T-helper 1 cell treated with Interleukin-12 subunit alpha and Interleukin-12 subunit beta and Interleukin-4 antibody, amounts not matched to agents 30 ng/mL and 1 ng/mL, for 36 hours (primary cell): Measurements from ENCODE around the gene PARK7. TPM values are rescaled to one million over a fixed set of nuclear protein-coding genes. Genes with fewer than 3 reads are reported as not detected.

Experiments used
- intact Hi-C: fragments of 100-400 bp; cut with micrococcal nuclease; formaldehyde crosslinking; loops from one replicate; pipeline ENCODE4 v1.15.1; 2024
- total RNA-seq: library from RNA; stranded (reverse); gene quantifications from 2 replicates; pipeline ENCODE4 v1.2.3, GENCODE V29; 2022

The PARK7 gene
- total RNA-seq, 1 donor from 2014 or later, result 281 TPM

DNA sequence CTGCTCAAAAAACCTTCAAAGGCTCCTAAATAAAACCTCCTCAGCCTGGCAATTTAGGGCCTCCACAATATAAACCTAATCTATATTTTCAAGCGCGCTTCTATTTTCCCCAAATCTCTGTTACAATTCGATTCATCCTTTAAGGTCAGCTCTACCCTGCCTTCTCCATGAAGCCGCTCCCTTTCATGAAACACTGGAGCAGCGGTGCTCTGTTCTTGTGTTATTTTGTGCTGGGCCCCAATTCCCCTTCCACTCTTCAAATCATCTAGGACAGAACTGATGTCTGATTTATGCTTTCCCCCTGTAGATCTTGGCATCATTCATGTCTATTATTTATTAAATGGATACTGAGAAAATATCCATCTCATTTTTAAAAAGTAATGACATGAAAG lies 57.7 kb downstream of the PARK7 start:
- intact Hi-C loops, result loop anchor here (10.0 kb wide), 1 partner anchor 706 kb away; no protein-coding TSS in a partner anchor

DNA sequence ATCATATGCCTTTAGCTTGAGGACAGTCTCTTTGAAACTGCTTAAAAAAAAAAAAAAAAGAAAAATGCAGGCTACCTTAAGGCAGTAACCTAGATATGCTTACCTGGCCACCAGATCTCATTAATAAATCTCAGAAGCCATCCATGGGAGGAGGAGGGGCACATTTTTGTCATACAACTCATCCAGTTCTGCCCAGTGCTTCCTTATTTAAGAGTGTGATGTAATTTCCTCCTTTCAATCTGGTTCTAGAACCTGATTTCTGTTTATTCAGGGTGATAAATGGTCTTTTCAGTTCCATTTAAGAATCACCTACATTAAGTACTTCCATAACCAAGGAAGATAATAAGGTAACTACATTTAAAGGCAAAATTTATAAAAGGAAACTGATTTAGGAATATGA lies 58.5 kb downstream of the PARK7 start:
- intact Hi-C loops, result no loop called here

DNA sequence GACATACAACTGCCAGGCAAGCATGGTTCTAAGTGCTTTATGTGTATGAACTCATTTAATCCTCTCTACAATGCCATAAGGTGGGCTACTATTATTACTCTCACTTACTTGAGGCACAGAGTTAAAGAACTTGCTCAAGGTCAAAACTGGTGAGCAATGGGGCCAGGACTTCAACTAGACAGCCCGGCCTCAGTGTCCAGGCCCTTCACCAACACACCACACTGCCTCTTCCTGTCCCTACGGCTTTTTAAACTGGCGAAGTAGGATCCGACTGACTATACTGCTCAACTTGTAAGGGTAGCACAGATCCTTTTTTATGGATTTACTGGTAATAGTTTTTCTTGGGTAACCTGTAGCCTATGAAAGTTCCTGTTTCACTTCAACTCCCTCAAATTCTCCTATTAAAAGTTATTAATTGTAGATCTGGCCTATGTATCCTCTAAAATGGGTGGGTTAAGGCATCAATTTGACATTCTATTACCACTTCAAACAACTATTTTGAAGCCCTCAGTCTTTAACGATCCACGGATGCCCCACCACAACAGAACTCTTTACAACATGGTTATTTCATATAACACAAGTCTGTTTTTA lies 60.3 kb downstream of the PARK7 start:
- intact Hi-C loops, result no loop called here

DNA sequence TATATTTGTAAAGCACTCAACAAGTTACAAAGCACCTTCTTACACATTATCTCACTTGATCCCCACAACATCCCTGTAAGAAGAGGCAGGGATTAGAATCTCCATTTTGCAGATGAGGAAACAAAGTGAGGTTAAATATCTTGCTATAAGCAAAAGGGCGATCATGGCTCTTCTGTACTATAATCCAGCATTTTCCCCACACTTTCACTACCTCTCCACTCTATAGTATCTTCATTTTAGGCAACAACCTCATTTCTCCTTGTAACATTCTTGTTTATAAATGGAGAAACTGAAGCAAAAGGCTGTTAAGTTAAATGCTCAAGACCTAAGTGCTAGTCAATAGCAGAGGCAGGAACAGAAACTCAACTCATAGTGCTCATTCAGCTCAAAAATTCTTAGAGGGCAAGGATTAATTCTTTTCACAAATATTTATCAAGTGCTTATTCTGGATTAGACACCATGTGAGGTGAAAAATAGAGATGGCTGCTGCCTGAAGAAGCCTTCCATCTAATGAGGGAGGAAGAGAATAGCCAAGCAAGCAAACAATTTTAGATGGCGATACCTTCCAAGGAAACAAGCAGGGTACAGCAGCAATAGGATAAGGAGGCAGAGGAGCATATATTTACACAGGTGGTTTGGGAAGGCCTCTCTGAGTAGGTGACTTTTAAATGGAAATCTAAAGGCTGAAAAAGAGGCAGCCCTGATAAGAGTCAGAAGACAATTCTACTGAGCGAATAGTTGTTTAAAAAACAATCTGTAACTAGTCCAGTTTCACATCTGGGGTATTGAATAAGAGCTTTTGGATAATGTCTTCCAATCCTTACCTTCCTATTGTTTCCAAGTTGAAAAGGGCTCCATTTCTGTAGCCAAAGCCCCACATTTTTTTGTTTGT lies 61.1 kb downstream of the PARK7 start:
- intact Hi-C loops, result no loop called here

DNA sequence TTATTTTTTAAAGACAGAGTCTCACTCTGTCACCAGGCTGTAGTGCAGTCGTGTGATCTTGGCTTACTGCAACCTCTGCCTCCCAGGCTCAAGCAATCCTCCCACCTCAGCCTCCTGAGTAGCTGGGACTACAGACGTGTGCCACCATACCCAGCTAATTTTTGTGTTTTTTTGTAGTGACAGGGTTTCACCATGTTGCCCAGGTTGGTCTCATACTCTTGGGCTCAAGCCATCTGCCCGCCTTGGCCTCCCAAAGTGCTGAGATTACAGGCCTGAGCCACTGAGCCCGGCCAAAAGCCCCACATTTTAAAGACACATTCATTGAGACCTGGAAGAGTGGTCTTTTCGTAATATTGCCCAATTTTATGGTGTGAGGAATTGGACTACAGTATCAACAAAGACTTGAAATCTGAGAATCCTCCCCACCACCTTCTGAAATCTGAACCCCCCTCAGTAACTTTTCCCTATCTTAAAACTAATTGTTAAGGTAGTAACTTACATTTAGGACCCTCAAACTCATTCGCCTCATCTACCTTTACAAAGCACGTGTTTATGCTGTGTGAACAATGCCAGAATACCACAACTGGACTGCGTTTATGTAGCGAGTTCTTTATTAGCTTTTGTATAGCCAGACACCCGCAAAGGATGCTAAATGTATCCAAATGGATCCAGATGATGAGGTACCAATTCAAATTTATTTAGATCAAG lies 61.9 kb downstream of the PARK7 start:
- intact Hi-C loops, result no loop called here

DNA sequence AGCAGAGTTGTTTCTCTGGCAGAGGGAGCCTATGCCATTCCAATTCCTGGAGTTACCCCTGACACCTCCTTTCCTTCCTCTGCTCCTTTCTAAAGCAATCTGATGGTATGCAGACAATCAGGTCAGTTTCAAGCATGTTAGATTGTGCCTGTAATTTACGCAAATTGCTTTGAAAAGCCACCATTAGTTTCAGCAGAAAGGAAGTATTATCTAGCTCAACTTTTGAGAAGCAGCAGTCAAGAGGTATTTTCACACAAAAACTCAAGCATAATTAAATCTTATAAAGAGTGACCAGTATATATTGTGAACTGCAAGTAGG lies 62.4 kb downstream of the PARK7 start:
- intact Hi-C loops, result no loop called here

DNA sequence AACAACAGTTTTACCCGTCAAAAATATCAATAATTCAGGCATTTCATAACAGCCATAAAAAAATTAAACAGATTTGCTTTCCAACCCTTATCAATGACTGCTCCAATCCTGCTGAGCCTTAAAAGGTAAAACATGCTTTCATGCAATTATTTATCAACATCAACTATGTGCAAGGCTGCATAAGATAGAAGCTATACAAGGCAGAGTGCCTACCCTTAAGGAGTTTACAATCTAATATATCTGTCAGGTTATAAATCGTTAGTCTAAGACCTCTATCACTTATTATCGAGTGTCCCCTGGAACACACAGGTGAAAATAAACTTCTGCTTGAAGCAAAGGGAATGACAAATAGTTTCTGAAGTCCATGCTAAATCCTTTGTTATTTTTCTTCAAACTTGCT lies 62.8 kb downstream of the PARK7 start:
- intact Hi-C loops, result no loop called here

DNA sequence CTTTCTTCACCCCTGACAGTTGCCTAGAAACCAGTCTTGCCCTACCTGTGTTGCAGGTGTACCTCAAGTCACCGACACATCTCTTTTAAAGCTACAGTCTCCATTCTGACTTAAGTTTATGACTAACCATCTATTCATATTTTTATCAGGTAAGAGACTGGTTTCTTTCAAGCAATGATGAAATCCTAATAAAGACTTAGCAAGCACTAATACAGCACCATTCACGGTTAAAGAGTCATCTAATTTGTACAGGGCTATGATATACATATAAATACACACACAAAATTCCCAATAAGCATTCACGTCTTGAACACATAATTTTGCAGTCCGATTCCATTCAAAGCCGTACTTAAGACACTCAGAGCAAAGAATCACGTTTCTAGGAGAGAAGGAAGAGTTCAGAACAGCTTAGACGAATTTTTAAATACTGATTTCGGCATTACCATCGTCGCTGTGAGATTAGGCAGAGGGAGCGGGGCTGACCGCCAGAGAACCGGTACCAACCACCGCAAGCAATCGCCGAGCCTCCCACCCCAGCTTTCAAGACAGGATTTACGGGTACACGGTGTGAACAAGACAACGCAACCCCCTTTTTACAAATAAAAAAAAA lies 63.7 kb downstream of the PARK7 start:
- intact Hi-C loops, result loop anchor here (5.0 kb wide), 1 partner anchor 72 kb away; no protein-coding TSS in a partner anchor

DNA sequence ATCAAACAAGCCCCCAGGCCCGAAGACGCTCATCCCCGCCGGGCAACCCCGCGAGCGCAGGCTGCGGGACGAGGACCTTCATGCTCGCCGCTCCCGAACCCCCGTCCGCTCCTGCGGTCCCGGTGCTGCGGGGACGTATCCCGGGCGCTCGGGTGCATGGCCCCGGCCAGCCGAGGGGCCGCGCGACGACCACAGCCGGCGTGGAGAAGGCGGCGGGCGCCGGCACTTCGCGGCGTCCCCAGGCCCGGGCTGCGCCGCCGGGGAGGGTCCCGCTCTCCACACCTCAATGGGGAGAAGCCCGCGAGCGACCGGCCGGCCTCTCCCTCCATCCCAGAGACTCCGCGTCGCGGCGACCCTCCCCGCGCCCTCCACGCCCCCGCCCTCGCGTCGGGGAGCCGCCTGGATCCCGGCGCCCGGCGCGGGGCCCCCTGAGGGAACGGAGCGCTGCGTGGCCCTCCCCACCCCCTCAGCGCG lies 64.2 kb downstream of the PARK7 start:
- intact Hi-C loops, result loop anchor here (1.0 to 5.0 kb wide), 5 partner anchors 64 to 293 kb away; partner anchors contain the start of genes PARK7 and SLC45A1

DNA sequence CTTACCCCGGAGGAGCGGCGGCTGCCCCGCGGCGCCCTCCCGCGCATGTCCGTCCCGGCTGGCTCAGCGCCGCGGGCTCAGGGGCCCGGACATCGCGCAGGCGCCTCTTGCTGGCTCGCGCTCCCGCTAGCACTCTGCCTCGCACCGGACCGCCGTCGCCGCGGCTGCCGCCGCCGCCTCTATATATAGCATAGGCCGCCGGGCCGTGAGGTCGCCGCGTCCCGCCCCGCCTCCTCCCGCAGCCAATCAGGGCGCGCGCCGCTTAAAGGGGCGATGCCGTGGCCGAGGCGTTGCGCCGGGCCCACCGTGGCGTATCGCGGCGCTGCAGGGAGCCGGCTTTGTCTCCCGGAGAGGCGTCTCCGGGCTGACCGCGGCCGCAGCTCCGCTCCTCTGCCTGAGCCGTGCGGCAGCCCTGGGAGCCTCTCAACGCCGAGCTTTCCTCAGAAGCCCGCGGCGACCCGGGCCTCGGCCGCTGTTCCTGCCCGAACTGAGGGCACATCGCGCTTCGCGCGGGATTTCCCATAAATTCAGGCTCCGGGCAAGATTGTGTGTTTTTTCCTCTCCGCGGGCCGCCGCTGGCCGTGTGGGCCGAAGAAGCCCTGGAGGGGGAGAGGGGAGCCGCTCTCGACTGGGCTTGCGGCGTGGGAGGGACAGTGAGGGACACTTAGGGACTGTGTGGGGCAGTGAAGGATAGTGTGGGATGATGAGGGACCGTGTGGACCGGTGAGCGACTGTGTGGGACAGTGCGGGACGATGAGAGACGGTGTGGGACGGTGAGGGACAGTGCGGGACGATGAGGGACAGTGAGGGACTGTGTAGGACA lies 64.9 kb downstream of the PARK7 start, which contains the start of gene ERRFI1:
TSS of gene ERRFI1 (minus strand) at position 157 of the 823 bp plus-strand sequence. CDS start 10,690 bp downstream, outside the sequence.
- intact Hi-C loops, result loop anchor here (1.0 to 5.0 kb wide), 5 partner anchors 65 to 292 kb away; partner anchors contain the start of genes PARK7 and SLC45A1

DNA sequence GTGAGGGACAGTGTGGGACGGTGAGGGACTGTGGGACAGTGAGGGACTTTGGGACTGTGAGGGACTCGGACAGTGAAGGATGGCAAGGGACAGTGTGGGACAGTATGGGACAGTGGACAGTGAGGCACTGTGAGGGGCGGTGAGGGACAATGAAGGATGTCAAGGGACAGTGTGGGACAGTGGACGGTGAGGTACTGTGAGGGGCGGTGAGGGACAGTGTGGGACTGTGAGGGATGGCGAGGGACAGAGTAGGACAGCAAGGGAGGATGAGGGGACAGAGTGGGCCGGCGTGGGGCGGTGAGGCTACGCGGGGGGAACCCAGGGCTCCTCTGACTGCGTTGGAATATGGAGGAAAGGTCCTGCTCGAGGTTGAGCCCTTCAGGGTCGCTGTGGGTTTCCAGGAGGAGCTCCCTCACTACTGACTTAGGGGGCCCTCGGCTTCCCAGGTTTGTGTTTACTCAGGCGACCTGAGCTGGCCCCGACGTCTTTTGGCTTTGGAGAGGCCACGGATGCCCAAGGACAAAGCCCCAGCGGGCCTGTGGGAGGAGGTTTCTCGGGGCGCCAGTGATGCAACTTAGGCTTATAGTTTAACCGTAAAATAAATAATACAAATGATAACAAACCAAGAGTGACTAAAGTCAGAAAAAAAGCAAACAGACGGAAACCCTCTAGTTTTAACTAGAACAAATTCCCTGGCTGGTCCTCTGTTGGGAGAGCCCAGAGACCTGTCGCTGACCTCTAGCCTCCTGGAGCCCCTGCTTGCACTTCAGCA lies 65.7 kb downstream of the PARK7 start:
- intact Hi-C loops, result loop anchor here (1.0 to 5.0 kb wide), 5 partner anchors 66 to 291 kb away; partner anchors contain the start of genes PARK7 and SLC45A1

DNA sequence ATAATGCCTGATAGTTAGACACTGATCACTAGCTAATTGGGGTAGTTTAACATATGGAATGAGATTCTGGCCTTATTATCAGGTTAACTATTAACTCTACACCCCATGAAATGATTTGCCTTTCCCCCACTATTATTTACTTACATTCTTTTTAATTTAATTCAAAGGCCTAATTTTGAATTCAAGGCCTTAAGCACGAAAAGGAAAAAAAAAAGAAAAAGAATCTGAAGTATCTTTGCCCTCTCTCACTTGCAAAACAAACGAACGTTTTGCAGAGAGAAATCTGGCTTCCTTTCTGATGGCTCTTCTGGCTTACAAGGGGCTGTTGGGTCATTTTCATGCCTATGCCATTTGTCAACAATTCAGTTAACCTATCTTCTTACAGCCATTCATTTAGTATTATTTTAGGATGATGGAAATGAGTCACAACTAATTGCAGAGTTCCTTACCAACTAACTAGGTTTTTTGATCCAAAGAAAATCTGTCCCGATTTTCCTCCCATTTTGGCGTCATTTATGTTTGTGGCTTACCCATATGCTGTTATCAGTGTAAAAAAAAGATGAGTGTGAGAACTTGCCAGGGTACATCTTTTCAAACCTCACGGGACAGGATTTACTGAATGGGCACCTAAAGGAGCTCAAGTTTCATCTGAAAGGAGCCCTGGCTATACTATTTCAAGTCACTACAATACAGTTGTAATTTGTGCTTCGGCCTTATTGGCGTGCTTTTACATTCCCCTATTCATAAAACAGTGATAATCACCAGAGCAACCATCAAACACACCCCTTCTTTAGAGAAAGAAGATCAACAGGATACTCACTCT lies 66.4 kb downstream of the PARK7 start:
- intact Hi-C loops, result loop anchor here (2.0 to 5.0 kb wide), 3 partner anchors 69 to 155 kb away; no protein-coding TSS in a partner anchor

DNA sequence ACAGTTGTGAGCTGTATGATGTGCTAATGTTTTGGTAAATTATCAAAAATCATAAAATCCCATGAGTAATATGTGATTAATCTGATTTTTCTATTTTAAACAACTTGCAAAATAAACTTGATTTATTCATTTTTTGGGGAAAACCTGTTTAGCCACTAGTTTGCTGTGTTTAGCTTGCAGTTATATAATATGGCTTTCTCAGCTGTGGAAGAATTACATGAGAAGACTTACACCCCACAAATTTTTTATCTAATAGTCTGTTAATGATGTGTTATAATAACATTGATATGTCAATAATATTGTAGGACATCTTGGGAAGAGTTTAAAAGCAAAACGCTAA lies 67.0 kb downstream of the PARK7 start:
- intact Hi-C loops, result loop anchor here (5.0 kb wide), 1 partner anchor 69 kb away; no protein-coding TSS in a partner anchor

DNA sequence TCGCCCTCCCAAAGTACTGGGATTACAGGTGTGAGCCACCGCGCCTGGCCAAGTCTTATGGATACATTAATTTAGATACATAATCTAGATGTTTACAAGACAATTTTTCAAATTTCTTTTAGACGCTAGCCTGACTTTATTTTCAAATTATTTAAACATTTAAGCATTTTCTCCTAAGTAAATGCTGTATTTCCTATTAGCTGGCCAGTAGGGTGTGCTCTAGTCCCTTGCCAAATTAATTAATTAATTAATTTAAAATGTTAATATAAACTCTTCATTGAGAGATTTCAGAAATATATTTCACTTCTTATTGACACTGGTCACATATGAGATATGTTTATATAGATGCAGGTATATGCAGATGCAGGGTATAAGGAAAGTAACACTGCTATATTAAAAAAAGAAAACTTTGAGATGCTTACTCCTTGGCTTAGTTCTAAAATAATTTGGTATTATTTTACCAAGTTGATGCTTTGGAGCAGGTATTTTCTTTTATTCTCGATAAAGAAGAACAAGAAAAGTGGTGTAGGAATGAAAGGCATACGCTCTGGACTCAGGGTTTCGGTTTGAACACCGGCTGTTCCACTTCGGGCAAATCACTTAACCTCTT lies 69.8 kb downstream of the PARK7 start:
- intact Hi-C loops, result loop anchor here (1.0 to 10.0 kb wide), 2 partner anchors 194 to 318 kb away; no protein-coding TSS in a partner anchor

DNA sequence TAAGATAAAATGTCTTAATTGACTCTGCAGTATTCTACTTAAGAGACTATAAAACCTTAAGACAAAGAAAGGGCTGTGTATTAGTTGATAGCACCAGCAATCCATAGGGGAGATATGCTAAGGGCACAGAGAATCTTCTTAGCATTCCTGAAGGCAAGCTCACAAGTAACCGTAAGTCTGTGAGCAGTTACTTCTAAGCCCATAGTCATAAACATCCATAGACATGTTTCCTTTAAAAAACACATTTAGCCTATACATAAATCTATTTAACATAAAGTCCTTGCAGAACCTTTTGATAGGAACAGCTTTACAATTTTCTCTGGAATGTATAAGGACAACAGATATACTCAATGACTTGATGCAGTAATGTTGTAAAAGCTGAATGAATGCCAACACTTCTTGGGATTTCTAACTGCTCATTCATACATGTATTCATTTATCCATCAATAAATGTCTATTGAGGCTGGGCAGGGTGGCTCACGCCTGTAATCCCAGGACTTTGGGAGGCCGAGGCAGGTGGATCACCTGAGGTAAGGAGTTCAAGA lies 70.9 kb downstream of the PARK7 start:
- intact Hi-C loops, result loop anchor here (10.0 kb wide), 1 partner anchor 192 kb away; no protein-coding TSS in a partner anchor

DNA sequence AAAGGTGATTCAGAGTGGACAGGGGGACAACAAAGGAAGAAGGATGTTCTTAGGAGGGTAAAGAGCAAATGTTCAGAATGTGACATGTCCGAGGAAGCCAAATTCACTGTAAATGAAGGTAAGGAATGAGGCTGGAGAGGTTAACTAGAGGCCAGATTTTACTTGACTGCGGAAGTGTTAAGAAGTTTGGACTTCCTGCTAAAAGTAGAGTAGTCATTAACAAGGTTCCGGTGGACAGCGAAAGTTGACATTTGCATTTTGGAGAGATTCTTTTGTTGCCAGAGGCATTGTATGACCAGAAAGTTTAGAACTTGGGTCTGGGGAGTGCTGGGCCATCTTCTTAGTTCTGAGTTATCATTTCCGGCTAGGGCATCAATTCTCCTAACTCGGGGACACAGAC lies 71.8 kb downstream of the PARK7 start:
- intact Hi-C loops, result loop anchor here (10.0 kb wide), 1 partner anchor 191 kb away; no protein-coding TSS in a partner anchor
